ENCODE data around the gene NDNF. TPM values are rescaled to one million over a fixed set of nuclear protein-coding genes. Genes with fewer than 3 reads are reported as not detected.
A peak's percentile ranks its signal among the peaks of the same experiment; 100 is the strongest.

Gene NDNF
- polyA plus RNA-seq, 1 of the 3 experiments (the other 2 are of a cell fraction) = not detected

GRCh38 chr4:121118344-121118743 is 46.0 kb upstream of the NDNF start:
- Histone ChIP-seq H3K4me2 (no peak overlapping the region), H3K79me2 (ENCODE audit: insufficient read depth) (no peaks in the 10 kb centered on the region), H3K9me2 (no peaks in the 10 kb centered on the region; the same call in 1 of the 2 replicates), H3K4me1 (ENCODE audit: control insufficient read depth in 1 of 2, insufficient read depth in 2 of 2, low read depth in 1 of 2, low read length in 1 of 2) (no peaks in the 10 kb centered on the region), H3F3A (replicated peaks; ENCODE audit: insufficient read depth) (no peaks in the 10 kb centered on the region), H2AFZ (ENCODE audit: low read depth) (no peak overlapping the region), H3K9ac (no peak overlapping the region), H3K36me3 (replicated peaks in 1 of 2; ENCODE audit: control insufficient read depth in 1 of 2, insufficient read depth in 2 of 2, low read length in 1 of 2) (no peaks in the 10 kb centered on the region), H3K27me3 (ENCODE audit: insufficient read depth) (no peaks in the 10 kb centered on the region), H3K9me3 (no peaks in the 10 kb centered on the region), H3K4me3 (ENCODE audit: low read depth in 2 of 2, low read length in 1 of 2) (no peak overlapping the region), H3K27ac (ENCODE audit: low read depth in 2 of 2, low read length in 1 of 2) (no peak overlapping the region), H4K20me1 (ENCODE audit: insufficient read depth) (no peaks in the 10 kb centered on the region)
- TF ChIP-seq NRF1 (IDR thresholded peaks at IDR 0.05; ENCODE audit: low read depth, low read length) (no peak), USF1 (IDR thresholded peaks at IDR 0.05; ENCODE audit: borderline replicate concordance, low read depth) (no peak), MXI1 (IDR thresholded peaks at IDR 0.05; ENCODE audit: low read depth, low read length) (no peak), MAX (IDR thresholded peaks at IDR 0.05; ENCODE audit: low read depth) (no peak), FOXM1 (IDR thresholded peaks at IDR 0.05; ENCODE audit: low read depth) (no peak)
- DNase-seq = no peak
- ChIA-PET CTCF (interaction anchor here (1.1 to 2.6 kb wide), 3 partner anchors 8 to 963 kb away, joined by 3 to 9 read pairs (median 4); no protein-coding TSS in a partner anchor), POLR2A (no interaction called here)
- 25% methylated on average over 2 of the region's 2 CpGs for WGBS (ENCODE audit: low lambda C conversion rate)

- no peaks in the 10 kb centered on the region for H4K20me1 ChIP-seq (ENCODE audit: insufficient read depth)
- no peak overlapping the region for H3K4me2 ChIP-seq
- POLR2A ChIA-PET = no interaction called here
- H3K27ac ChIP-seq (ENCODE audit: low read depth in 2 of 2, low read length in 1 of 2) = no peak overlapping the region
- DNase-seq = no peak
- H2AFZ ChIP-seq (ENCODE audit: low read depth) = no peak overlapping the region
- TF ChIP-seq GABPA (IDR thresholded peaks at IDR 0.05; ENCODE audit: low read depth) (no peak), ZBTB33 (IDR thresholded peaks at IDR 0.05; ENCODE audit: borderline replicate concordance, low read depth) (no peak), TAF1 (IDR thresholded peaks at IDR 0.05; ENCODE audit: borderline replicate concordance, low read depth, low read length) (no peak), GATA2 (CRISPR knock-in tag; IDR thresholded peaks at IDR 0.05) (no peak)
- H3F3A ChIP-seq (replicated peaks; ENCODE audit: insufficient read depth) = no peaks in the 10 kb centered on the region
- 91% methylated on average over 1 of the region's 1 CpG for WGBS (ENCODE audit: low lambda C conversion rate)
- H3K9ac ChIP-seq = no peak overlapping the region
- H3K9me3 ChIP-seq = no peaks in the 10 kb centered on the region
- H3K79me2 ChIP-seq (ENCODE audit: insufficient read depth) = no peaks in the 10 kb centered on the region
- H3K36me3 ChIP-seq (replicated peaks in 1 of 2; ENCODE audit: control insufficient read depth in 1 of 2, insufficient read depth in 2 of 2, low read length in 1 of 2) = no peaks in the 10 kb centered on the region
- H3K27me3 ChIP-seq (ENCODE audit: insufficient read depth) = no peaks in the 10 kb centered on the region
- CTCF ChIA-PET = no interaction called here
- H3K4me3 ChIP-seq (ENCODE audit: low read depth in 2 of 2, low read length in 1 of 2) = no peak overlapping the region
- no peaks in the 10 kb centered on the region; the same call in 1 of the 2 replicates for H3K9me2 ChIP-seq
- no peaks in the 10 kb centered on the region for H3K4me1 ChIP-seq (ENCODE audit: control insufficient read depth in 1 of 2, insufficient read depth in 2 of 2, low read depth in 1 of 2, low read length in 1 of 2)
Observed at GRCh38 chr4:121114756-121115155, 42.4 kb upstream of the NDNF start.

- no peak for DNase-seq
- Histone ChIP-seq H2AFZ (ENCODE audit: low read depth) (no peak overlapping the region), H3K27ac (ENCODE audit: low read depth in 2 of 2, low read length in 1 of 2) (no peak overlapping the region), H3K9ac (no peak overlapping the region), H3K9me2 (no peaks in the 10 kb centered on the region; the same call in 1 of the 2 replicates), H3K4me3 (ENCODE audit: low read depth in 2 of 2, low read length in 1 of 2) (no peak overlapping the region), H4K20me1 (ENCODE audit: insufficient read depth) (no peaks in the 10 kb centered on the region), H3K4me1 (ENCODE audit: control insufficient read depth in 1 of 2, insufficient read depth in 2 of 2, low read depth in 1 of 2, low read length in 1 of 2) (no peaks in the 10 kb centered on the region), H3F3A (replicated peaks; ENCODE audit: insufficient read depth) (no peaks in the 10 kb centered on the region), H3K27me3 (ENCODE audit: insufficient read depth) (no peaks in the 10 kb centered on the region), H3K36me3 (replicated peaks in 1 of 2; ENCODE audit: control insufficient read depth in 1 of 2, insufficient read depth in 2 of 2, low read length in 1 of 2) (no peaks in the 10 kb centered on the region), H3K9me3 (no peaks in the 10 kb centered on the region), H3K79me2 (ENCODE audit: insufficient read depth) (no peaks in the 10 kb centered on the region), H3K4me2 (no peak overlapping the region)
- POLR2A ChIA-PET = no interaction called here
- CTCF ChIA-PET = interaction anchor here (1.0 to 1.6 kb wide), 3 partner anchors 14 to 957 kb away, joined by 3 to 7 read pairs (median 4); partner anchors contain the start of gene NDNF
- TF ChIP-seq FOXJ3 (CRISPR knock-in tag; IDR thresholded peaks at IDR 0.05) (no peak), RAD21 (IDR thresholded peaks at IDR 0.05; ENCODE audit: low read length) (peak; percentile 30; the same call in 1 of the 2 replicates), CTCF (IDR thresholded peaks at IDR 0.05) (peak; percentile 64), EP300 (IDR thresholded peaks at IDR 0.05; ENCODE audit: borderline replicate concordance in 1 of 2, low read depth in 1 of 2, low read length in 1 of 2) (no peak)
Observed at GRCh38 chr4:121112530-121112929, 40.2 kb upstream of the NDNF start.
